IMR-90 (cell line): ENCODE data around the gene NAT10. TPM values are rescaled to one million over a fixed set of nuclear protein-coding genes. Genes with fewer than 3 reads are reported as not detected.

ENCODE experiments used
- ATAC-seq: fragments of 200-7000 bp; cut with Tn5 transposase; 2 replicates; pipeline ENCODE4 v1.9.1; 2020; ENCODE audit warnings: low read depth, mild to moderate bottlenecking, moderate library complexity
- BruUV-seq: library from RNA; stranded (reverse); fragments of 400-500 nt; replicated peaks from 2 replicates; lab custom pipeline; 2021; lab: Mats Ljungman, UMichigan
- CTCF ChIA-PET: fragments of 300-600 bp; formaldehyde crosslinking; extraction: SDS; loops from one replicate; lab custom pipeline; 2021; ENCODE audit warnings: antibody characterized with exemption; lab: Yijun Ruan, JAX
- POLR2A ChIA-PET: fragments of 300-600 bp; sonication (Branson Sonifier 250); formaldehyde crosslinking; loops from one replicate; lab custom pipeline; 2022; ENCODE audit warnings: antibody characterized with exemption; ENCODE audit not compliant: unreplicated experiment; lab: Charles Lee
- DNase-seq: peaks from one replicate; pipeline ENCODE4 v3.0.0; 2013
- H2AFZ ChIP-seq: replicated peaks from 2 replicates; pipeline ENCODE3; 2013; ENCODE audit warnings: low read length, mild to moderate bottlenecking; ENCODE audit not compliant: poor library complexity
- H2AK5ac ChIP-seq: 2 replicates; pipeline ENCODE4 v1.6.1; 2013; ENCODE audit warnings: low read depth, low read length, inconsistent platforms
- H2AK9ac ChIP-seq: replicated peaks from 2 replicates; pipeline ENCODE3; 2013; ENCODE audit warnings: mild to moderate bottlenecking, low read depth, low read length, moderate library complexity; ENCODE audit not compliant: poor library complexity
- H2BK120ac ChIP-seq: 2 replicates; pipeline ENCODE4 v1.6.1; 2013; ENCODE audit warnings: low read depth, low read length, inconsistent platforms
- H2BK15ac ChIP-seq: 3 replicates; pipeline ENCODE4 v1.6.1; 2013; ENCODE audit warnings: low read depth, low read length, inconsistent platforms
- H2BK20ac ChIP-seq: 2 replicates; pipeline ENCODE4 v1.6.1; 2013; ENCODE audit warnings: low read depth, mild to moderate bottlenecking, inconsistent platforms, low read length, moderate library complexity
- H2BK5ac ChIP-seq: 2 replicates; pipeline ENCODE4 v1.6.1; 2013; ENCODE audit warnings: mild to moderate bottlenecking, low read depth, low read length, inconsistent platforms; ENCODE audit not compliant: poor library complexity, severe bottlenecking
- H3K14ac ChIP-seq: replicated peaks from 2 replicates; pipeline ENCODE4 v1.6.1; 2013; ENCODE audit warnings: low read depth, low read length, inconsistent platforms
- H3K18ac ChIP-seq: 2 replicates; pipeline ENCODE4 v1.6.1; 2013; ENCODE audit warnings: low read depth, low read length, control low read depth
- H3K23ac ChIP-seq: 2 replicates; pipeline ENCODE4 v1.6.1; 2013; ENCODE audit warnings: low read depth, low read length, inconsistent platforms
- H3K27ac ChIP-seq: 2 replicates; pipeline ENCODE4 v1.5.1; 2013; ENCODE audit warnings: mild to moderate bottlenecking, control low read depth, low read length; ENCODE audit not compliant: insufficient read depth
- H3K27me3 ChIP-seq: 2 replicates; pipeline ENCODE4 v1.6.1; 2013; ENCODE audit warnings: low read length; ENCODE audit not compliant: control insufficient read depth, insufficient read depth
- H3K36me3 ChIP-seq: 2 replicates; pipeline ENCODE4 v1.6.1; 2013; ENCODE audit warnings: low read length, mixed read lengths; ENCODE audit not compliant: control insufficient read depth, insufficient read depth
- H3K4ac ChIP-seq: 2 replicates; pipeline ENCODE4 v1.6.1; 2013; ENCODE audit warnings: low read depth, low read length, inconsistent platforms
- H3K4me1 ChIP-seq: 2 replicates; pipeline ENCODE4 v1.6.1; 2013; ENCODE audit warnings: low read length, mixed read lengths; ENCODE audit not compliant: control insufficient read depth, insufficient read depth
- H3K4me2 ChIP-seq: 2 replicates; pipeline ENCODE4 v1.6.1; 2013; ENCODE audit warnings: low read depth, mild to moderate bottlenecking, control low read depth, low read length, moderate library complexity
- H3K4me3 ChIP-seq: 2 replicates; pipeline ENCODE4 v1.5.1; 2013; ENCODE audit warnings: low read depth, mild to moderate bottlenecking, control low read depth, low read length, moderate library complexity; ENCODE audit not compliant: insufficient read depth
- H3K56ac ChIP-seq: 2 replicates; pipeline ENCODE4 v1.6.1; 2013; ENCODE audit warnings: low read length, inconsistent platforms; ENCODE audit not compliant: insufficient read depth; ENCODE audit errors: extremely low read depth
- H3K79me1 ChIP-seq, 2 experiments: 2 replicates each; pipeline ENCODE4 v1.6.1; 2013; ENCODE audit warnings: low read length in 2 of 2, inconsistent platforms in 1 of 2, low read depth in 1 of 2
- H3K9ac ChIP-seq: 2 replicates; pipeline ENCODE4 v1.6.1; 2013; ENCODE audit warnings: low read depth, low read length, control low read depth
- H3K9me1 ChIP-seq: 2 replicates; pipeline ENCODE4 v1.6.1; 2013; ENCODE audit warnings: low read length, inconsistent platforms; ENCODE audit not compliant: insufficient read depth
- H3K9me3 ChIP-seq: 2 replicates; pipeline ENCODE4 v1.6.1; 2013; ENCODE audit warnings: low read length; ENCODE audit not compliant: control insufficient read depth, insufficient read depth
- H4K20me1 ChIP-seq: 2 replicates; pipeline ENCODE4 v1.6.1; 2013; ENCODE audit warnings: low read length, inconsistent platforms; ENCODE audit not compliant: insufficient read depth
- H4K5ac ChIP-seq: 2 replicates; pipeline ENCODE4 v1.6.1; 2013; ENCODE audit warnings: mild to moderate bottlenecking, low read depth, low read length, control low read depth
- H4K8ac ChIP-seq, 2 experiments: 2 replicates each; pipeline ENCODE4 v1.6.1; 2013; ENCODE audit warnings: low read depth in 2 of 2, low read length in 2 of 2, control low read depth in 1 of 2, inconsistent platforms in 1 of 2
- H4K91ac ChIP-seq: 2 replicates; pipeline ENCODE4 v1.6.1; 2013; ENCODE audit warnings: low read depth, low read length, inconsistent platforms; ENCODE audit not compliant: insufficient read depth
- CEBPB ChIP-seq: IDR thresholded peaks from 2 replicates; pipeline ENCODE4 v1.6.1; 2012; ENCODE audit warnings: low read depth, low read length, improper control_type of control experiment
- MAZ ChIP-seq: IDR thresholded peaks from 2 replicates; pipeline ENCODE4 v1.6.1; 2012; ENCODE audit warnings: low read depth, mild to moderate bottlenecking, low read length, improper control_type of control experiment, moderate library complexity, borderline replicate concordance
- WGBS, 2 experiments: methylation state at CpG; one replicate each; pipeline versions ENCODE4 v1.1.5 to v1.1.7; 2013; ENCODE audit warnings: missing lambda C conversion rate in 2 of 2; ENCODE audit not compliant: insufficient read length in 1 of 2; ENCODE audit errors: extremely low coverage in 2 of 2; 5-methylcytosine and 5-hydroxymethylcytosine counted together
- dilution Hi-C: fragments of 300-500 bp; cut with HindIII; formaldehyde crosslinking; loops from one replicate; pipeline ENCODE4 v1.14.3; 2018; ENCODE audit warnings: low sequenced_read_pairs; ENCODE audit not compliant: unreplicated experiment
- in situ Hi-C: fragments of 300-500 bp; cut with MboI; formaldehyde crosslinking; loops from 3 replicates; pipeline ENCODE4 v1.14.3; 2019; ENCODE audit warnings: low sequenced_read_pairs, inconsistent platforms, mixed read lengths
- intact Hi-C: fragments of 100-400 bp; cut with micrococcal nuclease; formaldehyde crosslinking; loops from 2 replicates; pipeline ENCODE4 v1.10.0; 2022
- polyA plus RNA-seq, 3 experiments: library from polyadenylated mRNA; depleted of rRNA; stranded (reverse); fragments of >200 nt; gene quantifications; 2 replicates each; pipeline ENCODE4 v1.2.3, GENCODE V29; 2012; ENCODE audit warnings: low replicate concordance in 1 of 3
- total RNA-seq: library from RNA; depleted of rRNA; stranded (reverse); fragments of >200 nt; gene quantifications from 2 replicates; pipeline ENCODE4 v1.2.3, GENCODE V29; 2012

Gene NAT10
- total and polyA plus RNA-seq, 2 of the 4 experiments (the other 2 are of a cell fraction), result 28.1 to 34.8 TPM

- WGBS, 2 experiments, result no CpG with 5 or more reads among the region's 2 CpGs
- Histone ChIP-seq H3K4me3 (no peak overlapping the region), H3K4ac (no peak overlapping the region), H3K79me1 (peaks cover 27 to 56% of the 10 kb centered on the region in 2 experiments), H3K14ac (no peak overlapping the region), H3K27me3 (no peaks in the 10 kb centered on the region), H4K8ac (no peak overlapping the region), H3K9ac (no peak overlapping the region), H4K91ac (no peak overlapping the region), H4K20me1 (peaks cover 3% of the 10 kb centered on the region; the same call in 1 of the 2 replicates), H3K9me1 (no peaks in the 10 kb centered on the region), H2AFZ (no peak overlapping the region), H2BK20ac (no peak overlapping the region), H3K23ac (no peak overlapping the region), H3K18ac (no peak overlapping the region), H3K56ac (no peak overlapping the region), H2BK120ac (no peak overlapping the region), H3K4me2 (no peak overlapping the region), H3K4me1 (no peaks in the 10 kb centered on the region), H2BK5ac (no peak overlapping the region), H3K9me3 (no peaks in the 10 kb centered on the region), H3K27ac (no peak overlapping the region), H2AK5ac (no peak overlapping the region), H2AK9ac (no peak overlapping the region), H2BK15ac (no peak overlapping the region), H3K36me3 (peaks cover 62% of the 10 kb centered on the region), H4K5ac (no peak overlapping the region; the same call in 1 of the 2 replicates)
- CTCF ChIA-PET, result no interaction called here
- intact Hi-C loops, result loop anchor here (1.0 kb wide), 1 partner anchor 26 kb away; no protein-coding TSS in a partner anchor
- dilution Hi-C loops, result no loop called here
- no peak for TF ChIP-seq MAZ
- TF ChIP-seq CEBPB, result no peak
- POLR2A ChIA-PET, result no interaction called here
- in situ Hi-C loops, result no loop called here
- BruUV-seq, result no TSS peak
- DNase-seq (no peak), ATAC-seq (0 out of 2 replicates have a peak, but pooled peaks have one; percentile 35)
These were observed 20.8 kb upstream of the NAT10 start for GRCh38 chr11:34084637-34085036.
